H1 (cell line): ENCODE measurements around the gene PPM1L. TPM values are rescaled to one million over a fixed set of nuclear protein-coding genes. Genes with fewer than 3 reads are reported as not detected.

Source experiments
- CHD2 ChIP-seq: IDR thresholded peaks from 2 replicates; pipeline ENCODE4 v1.6.1; 2012; ENCODE audit warnings: low read length, improper control_type of control experiment
- CHD7 ChIP-seq: fragments of 300-600 bp; sonication (generic); IDR thresholded peaks from 2 replicates; pipeline ENCODE4 v1.7.1; 2012; ENCODE audit warnings: low read length, moderate library complexity, mild to moderate bottlenecking, inconsistent platforms; ENCODE audit not compliant: insufficient replicate concordance
- E2F6 ChIP-seq: IDR thresholded peaks from 2 replicates; pipeline ENCODE4 v1.6.1; 2012; ENCODE audit warnings: inconsistent platforms
- GABPA ChIP-seq: IDR thresholded peaks from 2 replicates; pipeline ENCODE4 v1.6.1; 2011; ENCODE audit warnings: mild to moderate bottlenecking, low read length, moderate library complexity, borderline replicate concordance; ENCODE audit not compliant: insufficient read depth
- MAFK ChIP-seq: IDR thresholded peaks from 2 replicates; pipeline ENCODE4 v1.6.1; 2012; ENCODE audit warnings: low read depth, mild to moderate bottlenecking, improper control_type of control experiment, low read length
- MAX ChIP-seq: IDR thresholded peaks from 2 replicates; pipeline ENCODE4 v1.6.1; 2012; ENCODE audit warnings: inconsistent platforms
- SP2 ChIP-seq: IDR thresholded peaks from 2 replicates; pipeline ENCODE4 v1.6.1; 2012; ENCODE audit warnings: mild to moderate bottlenecking, low read length, inconsistent platforms
- TAF7 ChIP-seq: optimal IDR thresholded peaks from 2 replicates; pipeline ENCODE3; 2011; ENCODE audit warnings: low read depth, mild to moderate bottlenecking, inconsistent platforms, low read length, moderate library complexity, borderline replicate concordance
- polyA plus RNA-seq, 7 experiments: library from polyadenylated mRNA; depleted of rRNA in 3 of 7; stranded (reverse) in 5 of 7; unstranded in 2 of 7; fragments of >200 nt in 5 of 7; fragments of 200-250 nt in 2 of 7; gene quantifications; 1 replicate in 5 of 7; 2 replicates in 1 of 7; 4 replicates in 1 of 7; pipeline versions ENCODE4 v1.2.1 to v1.2.3, GENCODE V29; 2011 to 2013; ENCODE audit warnings: missing spikeins in 2 of 7, mixed read lengths in 2 of 7
- total RNA-seq: library from RNA; stranded (reverse); fragmentation: NEBNext Ultra II Directional; extraction: Animal tissue kit (Norgen Biotek cat#: 25700); gene quantifications from 2 replicates; pipeline ENCODE4 v1.2.1, GENCODE V29; 2021

The PPM1L gene
- total and polyA plus RNA-seq, 2 of the 8 experiments (the other 6 are each of a cell fraction or from before 2014, with no cell fraction given) = 2.8 to 18.1 TPM

- TF ChIP-seq GABPA = 0 out of 2 replicates have a peak, but pooled peaks have one; percentile 18
- no peak for TF ChIP-seq CHD2
- no peak for TF ChIP-seq SP2
- no peak for TF ChIP-seq TAF7
- TF ChIP-seq MAFK = no peak
- TF ChIP-seq MAX = peak; percentile 95
- peak; percentile 93 for TF ChIP-seq E2F6
- TF ChIP-seq CHD7 = no peak
Observed at GRCh38 chr3:161104561-161105551, 348.8 kb downstream of the PPM1L start, which contains the start of gene B3GALNT1 (continued).
